Measurements from ENCODE around the gene PRR15L. TPM values are rescaled to one million over a fixed set of nuclear protein-coding genes. Genes with fewer than 3 reads are reported as not detected.

The PRR15L gene
- total RNA-seq, 4 donors from 2014 or later: 9.9 to 45.1 (median 24.3) TPM

DNA sequence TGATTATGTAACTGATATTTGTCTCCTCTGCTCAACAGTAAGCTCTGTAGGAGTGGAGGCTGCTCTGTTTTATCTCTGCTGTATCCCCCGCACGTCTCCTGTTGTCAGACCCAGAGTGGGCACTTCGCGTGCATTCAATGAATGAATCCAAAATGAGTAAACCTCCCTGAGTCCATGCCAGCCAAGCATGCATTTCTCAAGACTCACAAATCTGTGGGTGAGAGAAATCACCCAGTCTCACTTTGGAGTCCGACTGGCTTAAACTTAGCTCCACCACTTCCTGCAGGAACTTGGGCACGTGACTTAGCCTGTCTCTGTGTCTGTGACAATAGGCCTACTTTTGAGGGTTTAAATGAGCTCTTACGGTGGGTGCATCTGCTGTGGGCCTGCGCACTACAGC is 12.6 kb downstream of the PRR15L start:
- intact Hi-C loops (cut with DNase I; ENCODE audit: low total_unique reads): no loop called here
- H3K4me3 ChIP-seq (ENCODE audit: low read depth, poor library complexity, severe bottlenecking): no peak overlapping the region
- 75 to 82% methylated on average over 8 of the region's 8 CpGs for WGBS, 2 donors
- DNase-seq (ENCODE audit: low spot score in 2 of 2): no peak
- TF ChIP-seq POLR2A (IDR thresholded peaks at IDR 0.05): no peak
- TF ChIP-seq, protein P1, sequence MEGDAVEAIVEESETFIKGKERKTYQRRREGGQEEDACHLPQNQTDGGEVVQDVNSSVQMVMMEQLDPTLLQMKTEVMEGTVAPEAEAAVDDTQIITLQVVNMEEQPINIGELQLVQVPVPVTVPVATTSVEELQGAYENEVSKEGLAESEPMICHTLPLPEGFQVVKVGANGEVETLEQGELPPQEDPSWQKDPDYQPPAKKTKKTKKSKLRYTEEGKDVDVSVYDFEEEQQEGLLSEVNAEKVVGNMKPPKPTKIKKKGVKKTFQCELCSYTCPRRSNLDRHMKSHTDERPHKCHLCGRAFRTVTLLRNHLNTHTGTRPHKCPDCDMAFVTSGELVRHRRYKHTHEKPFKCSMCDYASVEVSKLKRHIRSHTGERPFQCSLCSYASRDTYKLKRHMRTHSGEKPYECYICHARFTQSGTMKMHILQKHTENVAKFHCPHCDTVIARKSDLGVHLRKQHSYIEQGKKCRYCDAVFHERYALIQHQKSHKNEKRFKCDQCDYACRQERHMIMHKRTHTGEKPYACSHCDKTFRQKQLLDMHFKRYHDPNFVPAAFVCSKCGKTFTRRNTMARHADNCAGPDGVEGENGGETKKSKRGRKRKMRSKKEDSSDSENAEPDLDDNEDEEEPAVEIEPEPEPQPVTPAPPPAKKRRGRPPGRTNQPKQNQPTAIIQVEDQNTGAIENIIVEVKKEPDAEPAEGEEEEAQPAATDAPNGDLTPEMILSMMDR (IDR thresholded peaks at IDR 0.05): no peak

DNA sequence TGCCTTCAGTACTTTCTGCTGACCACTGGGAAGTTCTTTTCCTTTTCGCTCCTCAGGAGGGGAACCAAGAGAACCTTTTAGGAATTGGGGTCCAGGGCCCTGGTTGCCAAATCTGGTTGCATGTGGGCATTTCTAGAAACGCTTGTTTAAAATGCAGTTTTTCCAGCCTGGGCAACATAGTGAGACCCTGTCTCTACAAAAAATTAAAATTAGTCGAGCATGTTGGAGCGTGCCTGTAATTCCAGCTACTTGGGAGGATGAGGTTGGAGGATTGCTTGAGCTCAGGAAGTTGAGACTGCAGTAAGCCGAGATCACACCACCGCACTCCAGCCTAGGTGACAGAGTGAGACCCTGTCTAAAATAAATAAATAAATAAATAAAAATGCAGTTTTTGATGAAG is 15.1 kb downstream of the PRR15L start:
- no peak overlapping the region for H3K4me3 ChIP-seq (ENCODE audit: low read depth, poor library complexity, severe bottlenecking)
- 62 to 67% methylated on average over 6 of the region's 6 CpGs for WGBS, 2 donors
- no peak for TF ChIP-seq POLR2A (IDR thresholded peaks at IDR 0.05)
- TF ChIP-seq, protein P1 (IDR thresholded peaks at IDR 0.05): no peak
- no peak for DNase-seq (ENCODE audit: low spot score in 2 of 2)
- intact Hi-C loops (cut with DNase I; ENCODE audit: low total_unique reads): no loop called here

DNA sequence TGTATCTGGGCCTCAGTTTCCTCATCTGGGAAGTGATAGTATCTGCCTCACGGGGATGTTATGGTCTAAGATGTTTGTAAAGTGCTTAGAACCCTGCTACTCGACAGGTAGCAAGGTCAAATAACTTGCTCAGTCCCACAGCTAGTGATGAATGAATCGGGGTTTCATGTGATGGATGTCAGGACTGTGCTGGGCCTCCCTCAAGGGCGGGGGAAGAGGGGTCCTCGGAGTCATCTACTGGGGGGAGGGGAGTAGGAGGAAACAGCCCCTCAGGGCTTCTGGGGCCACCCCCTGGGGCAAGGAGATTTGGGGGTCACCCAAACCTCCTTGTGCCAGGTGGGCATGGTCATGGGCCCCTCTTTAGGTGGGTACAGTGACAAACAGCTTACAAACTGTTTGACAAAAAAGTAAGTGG is 15.6 kb downstream of the PRR15L start:
- H3K4me3 ChIP-seq (ENCODE audit: low read depth, poor library complexity, severe bottlenecking): no peak overlapping the region
- TF ChIP-seq POLR2A (IDR thresholded peaks at IDR 0.05): no peak
- TF ChIP-seq, protein P1 (IDR thresholded peaks at IDR 0.05): no peak
- 6 to 16% methylated on average over 5 of the region's 5 CpGs for WGBS, 2 donors
- intact Hi-C loops (cut with DNase I; ENCODE audit: low total_unique reads): no loop called here
- DNase-seq (ENCODE audit: low spot score in 2 of 2): no peak

DNA sequence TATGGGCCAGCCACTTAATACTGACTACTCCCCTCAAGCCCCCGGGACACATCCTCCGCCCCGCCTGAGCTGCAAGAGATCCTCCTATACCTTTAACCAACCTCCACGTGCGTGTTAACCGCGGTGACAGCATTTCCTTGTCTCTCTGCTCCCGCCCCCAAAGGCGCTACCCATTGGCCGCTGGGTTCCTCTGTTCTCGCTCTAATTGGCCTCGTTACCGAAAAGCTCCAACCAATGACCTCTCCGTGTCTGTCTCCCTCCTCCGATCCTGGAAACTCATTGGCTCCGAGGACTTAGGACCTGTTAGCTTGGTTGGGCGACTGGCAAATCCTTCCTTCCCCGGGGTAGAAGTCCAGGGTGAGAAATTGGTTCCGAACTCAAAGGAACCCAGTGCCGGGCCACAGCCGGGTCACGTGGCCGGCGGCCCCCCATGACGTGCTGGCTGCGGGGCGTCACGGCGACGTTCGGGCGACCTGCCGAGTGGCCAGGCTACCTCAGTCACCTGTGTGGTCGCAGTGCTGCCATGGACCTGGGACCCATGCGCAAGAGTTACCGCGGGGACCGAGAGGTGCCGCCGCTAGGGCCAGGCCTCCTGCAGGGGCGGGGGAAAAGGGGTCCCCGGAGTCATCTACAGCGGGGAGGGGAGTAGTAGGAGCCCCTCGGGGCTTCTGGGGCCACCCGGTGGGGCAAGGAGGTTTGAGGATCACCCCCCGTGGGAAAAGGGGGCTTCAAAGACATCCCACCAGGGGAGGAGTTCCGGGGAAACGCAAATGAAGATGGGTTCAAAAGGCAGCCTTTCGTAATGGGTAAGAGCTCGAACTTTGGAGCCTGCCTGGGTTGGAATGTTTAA is 16.2 kb downstream of the PRR15L start, which contains the start of gene PNPO:
Gene PNPO (plus strand): TSS at position 326 of the 850 bp plus-strand sequence. CDS start 105 bp downstream, at position 431.
- WGBS, 2 donors: 1% methylated on average over 28 to 43 of the region's 50 CpGs
- peak within 1 kb of the TSS; percentile 75 for H3K4me3 ChIP-seq (ENCODE audit: low read depth, poor library complexity, severe bottlenecking)
- no peak for TF ChIP-seq POLR2A (IDR thresholded peaks at IDR 0.05)
- TF ChIP-seq, protein P1 (IDR thresholded peaks at IDR 0.05): peak in 1 of 3 donors; percentile 1
- peak; percentile 97 to 98 for DNase-seq (ENCODE audit: low spot score in 2 of 2)
- intact Hi-C loops (cut with DNase I; ENCODE audit: low total_unique reads): no loop called here

DNA sequence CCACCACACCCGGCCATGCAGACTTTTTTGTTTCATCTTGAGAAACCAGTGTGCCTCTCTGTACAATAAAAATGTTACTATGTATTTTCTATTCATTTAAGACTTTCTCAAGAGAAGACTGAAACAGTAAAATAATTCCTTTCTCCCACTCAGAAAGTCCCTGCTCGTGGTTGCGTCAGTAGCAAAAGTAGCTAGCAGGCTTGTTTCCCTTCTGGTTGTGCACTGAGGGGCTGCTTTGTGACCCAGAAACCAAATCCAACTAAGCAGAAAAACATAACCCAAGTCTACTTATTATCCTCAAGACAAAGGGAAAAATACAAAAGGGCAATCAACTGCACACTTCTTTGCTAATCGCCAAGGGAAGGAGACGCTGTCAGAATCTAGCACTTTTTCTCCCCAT is 19.7 kb downstream of the PRR15L start:
- no peak for DNase-seq (ENCODE audit: low spot score in 2 of 2)
- TF ChIP-seq POLR2A (IDR thresholded peaks at IDR 0.05): no peak
- TF ChIP-seq, protein P1 (IDR thresholded peaks at IDR 0.05): no peak
- 78 to 91% methylated on average over 5 of the region's 5 CpGs for WGBS, 2 donors
- intact Hi-C loops (cut with DNase I; ENCODE audit: low total_unique reads): no loop called here
- no peak overlapping the region for H3K4me3 ChIP-seq (ENCODE audit: low read depth, poor library complexity, severe bottlenecking)

Measured in lower leg skin (tissue), 4 donors.